IMR-90 (cell line): ENCODE results near the gene MAPK8IP3.

Source experiments
- POLR2A ChIP-seq: IDR thresholded peaks from 2 replicates; pipeline ENCODE4 v1.6.1; 2012; ENCODE audit warnings: mild to moderate bottlenecking, low read depth, low read length
- RCOR1 ChIP-seq: IDR thresholded peaks from 2 replicates; pipeline ENCODE4 v1.6.1; 2012; ENCODE audit warnings: mild to moderate bottlenecking, low read length, improper control_type of control experiment; ENCODE audit not compliant: insufficient replicate concordance
- RFX5 ChIP-seq: IDR thresholded peaks from 2 replicates; pipeline ENCODE4 v1.8.0; 2012; ENCODE audit warnings: low read depth, mild to moderate bottlenecking, low read length, moderate library complexity
- TF ChIP-seq, protein P1 (sequence below): conservative IDR thresholded peaks from 2 replicates; pipeline ENCODE4 v1.5.1; 2012; ENCODE audit warnings: mild to moderate bottlenecking, low read depth, low read length, improper control_type of control experiment
- TF ChIP-seq, protein P2 (sequence below): fragments of 150-350 bp; IDR thresholded peaks from 2 replicates; pipeline ENCODE4 v1.6.1; 2016; ENCODE audit warnings: low read depth, mild to moderate bottlenecking, low read length, moderate library complexity, borderline replicate concordance

DNA sequence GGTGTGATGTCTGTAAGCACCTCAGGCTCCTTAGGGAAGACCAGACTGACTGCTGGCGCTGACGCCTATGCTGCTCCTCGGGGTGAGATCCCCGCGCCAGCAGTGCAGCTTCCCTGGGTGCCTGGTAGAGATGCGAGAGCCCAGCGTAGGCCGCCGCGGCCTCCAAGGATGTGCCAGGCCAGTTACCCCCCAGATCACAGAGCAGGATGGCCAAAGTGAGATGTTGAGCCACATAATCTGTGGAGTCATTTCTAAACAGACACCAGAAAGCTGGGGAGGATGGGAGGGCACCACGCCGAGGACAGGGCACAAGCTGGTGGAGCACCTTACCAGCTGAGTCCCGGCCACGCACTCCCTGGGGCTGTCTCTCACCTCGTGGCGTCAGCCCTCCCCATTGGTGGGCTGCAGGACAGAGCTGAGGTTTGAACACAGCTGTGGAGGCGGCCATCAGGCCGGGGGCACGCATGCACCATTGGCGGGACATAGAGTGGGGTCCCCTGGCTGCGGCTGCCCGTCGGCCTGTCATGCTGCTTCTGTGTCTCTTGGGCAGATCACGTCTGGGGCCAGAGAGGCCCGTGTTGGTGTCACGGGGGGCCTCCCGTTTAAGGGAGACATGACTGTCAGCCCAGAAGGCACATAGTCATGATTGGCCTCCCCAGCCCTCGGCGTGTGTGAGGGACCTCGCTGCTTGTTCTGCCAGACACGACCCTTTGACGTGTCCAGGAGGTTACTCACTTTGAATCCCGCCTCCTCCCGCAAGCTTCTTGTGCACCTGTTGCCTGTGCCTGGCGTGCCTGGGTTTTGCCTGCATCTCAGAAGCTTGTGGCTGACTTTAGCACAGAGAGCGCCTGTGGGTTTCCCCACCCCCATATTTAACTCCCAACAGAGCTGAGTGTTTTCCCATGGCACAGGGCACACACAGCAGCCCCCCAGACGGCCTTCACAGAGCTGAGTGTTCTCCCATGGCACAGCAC lies 21.9 kb downstream of the MAPK8IP3 start:
- no peak for TF ChIP-seq POLR2A
- TF ChIP-seq, protein P1, sequence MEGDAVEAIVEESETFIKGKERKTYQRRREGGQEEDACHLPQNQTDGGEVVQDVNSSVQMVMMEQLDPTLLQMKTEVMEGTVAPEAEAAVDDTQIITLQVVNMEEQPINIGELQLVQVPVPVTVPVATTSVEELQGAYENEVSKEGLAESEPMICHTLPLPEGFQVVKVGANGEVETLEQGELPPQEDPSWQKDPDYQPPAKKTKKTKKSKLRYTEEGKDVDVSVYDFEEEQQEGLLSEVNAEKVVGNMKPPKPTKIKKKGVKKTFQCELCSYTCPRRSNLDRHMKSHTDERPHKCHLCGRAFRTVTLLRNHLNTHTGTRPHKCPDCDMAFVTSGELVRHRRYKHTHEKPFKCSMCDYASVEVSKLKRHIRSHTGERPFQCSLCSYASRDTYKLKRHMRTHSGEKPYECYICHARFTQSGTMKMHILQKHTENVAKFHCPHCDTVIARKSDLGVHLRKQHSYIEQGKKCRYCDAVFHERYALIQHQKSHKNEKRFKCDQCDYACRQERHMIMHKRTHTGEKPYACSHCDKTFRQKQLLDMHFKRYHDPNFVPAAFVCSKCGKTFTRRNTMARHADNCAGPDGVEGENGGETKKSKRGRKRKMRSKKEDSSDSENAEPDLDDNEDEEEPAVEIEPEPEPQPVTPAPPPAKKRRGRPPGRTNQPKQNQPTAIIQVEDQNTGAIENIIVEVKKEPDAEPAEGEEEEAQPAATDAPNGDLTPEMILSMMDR: no peak
- TF ChIP-seq, protein P2, sequence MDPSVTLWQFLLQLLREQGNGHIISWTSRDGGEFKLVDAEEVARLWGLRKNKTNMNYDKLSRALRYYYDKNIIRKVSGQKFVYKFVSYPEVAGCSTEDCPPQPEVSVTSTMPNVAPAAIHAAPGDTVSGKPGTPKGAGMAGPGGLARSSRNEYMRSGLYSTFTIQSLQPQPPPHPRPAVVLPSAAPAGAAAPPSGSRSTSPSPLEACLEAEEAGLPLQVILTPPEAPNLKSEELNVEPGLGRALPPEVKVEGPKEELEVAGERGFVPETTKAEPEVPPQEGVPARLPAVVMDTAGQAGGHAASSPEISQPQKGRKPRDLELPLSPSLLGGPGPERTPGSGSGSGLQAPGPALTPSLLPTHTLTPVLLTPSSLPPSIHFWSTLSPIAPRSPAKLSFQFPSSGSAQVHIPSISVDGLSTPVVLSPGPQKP: no peak
- no peak for TF ChIP-seq RFX5
- TF ChIP-seq RCOR1: no peak
